ENCODE measurements around the gene LRRC14B. TPM values are rescaled to one million over a fixed set of nuclear protein-coding genes. Genes with fewer than 3 reads are reported as not detected.
A peak's percentile ranks its signal among the peaks of the same experiment; 100 is the strongest.

The LRRC14B gene
- total RNA-seq, 1 donor from 2014 or later: not detected

GRCh38 chr5:159448-160172, 31.7 kb upstream of the LRRC14B start:
- no peak overlapping the region for H2AFZ ChIP-seq (ENCODE audit: low read depth, low read length)
- Mint-ChIP-seq H3K4me3 (ENCODE audit: unreplicated experiment) (no peak overlapping the region), H3K36me3 (ENCODE audit: low read depth, unreplicated experiment) (peaks cover 9% of the 10 kb centered on the region)

GRCh38 chr5:160173-160510, 31.2 kb upstream of the LRRC14B start:
- H3K27me3 Mint-ChIP-seq (ENCODE audit: low read depth, unreplicated experiment): peaks cover 30% of the 10 kb centered on the region

More at GRCh38 chr5:159448-160172, 31.7 kb upstream of the LRRC14B start:
- no peaks in the 10 kb centered on the region for H3K9me3 ChIP-seq (ENCODE audit: insufficient read depth, low read depth, low read length)
- peaks cover 17% of the 10 kb centered on the region for H3K4me1 Mint-ChIP-seq (ENCODE audit: low read depth, unreplicated experiment)
- H3K27me3 Mint-ChIP-seq (ENCODE audit: low read depth, unreplicated experiment): peaks cover 33% of the 10 kb centered on the region
- FAIRE-seq (no peak), DNase-seq (ENCODE audit: low read depth) (peak; percentile 87)
- peaks cover 5% of the 10 kb centered on the region for H3K9me3 Mint-ChIP-seq (ENCODE audit: unreplicated experiment)
- TF ChIP-seq CTCF (IDR thresholded peaks at IDR 0.05; ENCODE audit: insufficient read depth, low read depth, low read length) (no peak), EZH2 (IDR thresholded peaks at IDR 0.05; ENCODE audit: insufficient read depth, low read length) (no peak)
- H4K20me1 ChIP-seq (ENCODE audit: insufficient read depth, low read length): no peaks in the 10 kb centered on the region
- H3K27me3 ChIP-seq (ENCODE audit: insufficient read depth, low read length): no peaks in the 10 kb centered on the region
- H3K27ac Mint-ChIP-seq (ENCODE audit: unreplicated experiment): no peak overlapping the region
- H3K79me2 ChIP-seq (ENCODE audit: insufficient read depth, low read length): no peaks in the 10 kb centered on the region
- peak overlapping the region; percentile 16 for H3K4me3 ChIP-seq (ENCODE audit: insufficient read depth, low read depth, low read length)
- H3K9ac ChIP-seq (ENCODE audit: low read length): peak overlapping the region; percentile 79
- H3K27ac ChIP-seq (ENCODE audit: low read depth, low read length): peak overlapping the region; percentile 91
- peaks cover 39% of the 10 kb centered on the region for H3K4me1 ChIP-seq (ENCODE audit: insufficient read depth, low read length)
- H3K36me3 ChIP-seq (ENCODE audit: insufficient read depth, low read length): peaks cover 6% of the 10 kb centered on the region
- H3K4me2 ChIP-seq (ENCODE audit: low read length): peak overlapping the region; percentile 79

More at GRCh38 chr5:160173-160510, 31.2 kb upstream of the LRRC14B start:
- peaks cover 5% of the 10 kb centered on the region for H3K9me3 Mint-ChIP-seq (ENCODE audit: unreplicated experiment)
- peak; percentile 81 for FAIRE-seq
- peaks cover 17% of the 10 kb centered on the region for H3K4me1 Mint-ChIP-seq (ENCODE audit: low read depth, unreplicated experiment)
- H3K27me3 ChIP-seq (ENCODE audit: insufficient read depth, low read length): no peaks in the 10 kb centered on the region
- peak overlapping the region; percentile 91 for H3K27ac ChIP-seq (ENCODE audit: low read depth, low read length)
- H3K4me1 ChIP-seq (ENCODE audit: insufficient read depth, low read length): peaks cover 38% of the 10 kb centered on the region
- H3K4me2 ChIP-seq (ENCODE audit: low read length): peak overlapping the region; percentile 79
- H3K4me3 ChIP-seq (ENCODE audit: insufficient read depth, low read depth, low read length): no peak overlapping the region
- H3K27ac Mint-ChIP-seq (ENCODE audit: unreplicated experiment): no peak overlapping the region
- no peak overlapping the region for H2AFZ ChIP-seq (ENCODE audit: low read depth, low read length)
- no peak for TF ChIP-seq CTCF (IDR thresholded peaks at IDR 0.05; ENCODE audit: insufficient read depth, low read depth, low read length)
- H4K20me1 ChIP-seq (ENCODE audit: insufficient read depth, low read length): no peaks in the 10 kb centered on the region
- H3K79me2 ChIP-seq (ENCODE audit: insufficient read depth, low read length): no peaks in the 10 kb centered on the region
- H3K9ac ChIP-seq (ENCODE audit: low read length): peak overlapping the region; percentile 79
- H3K36me3 Mint-ChIP-seq (ENCODE audit: low read depth, unreplicated experiment): peaks cover 5% of the 10 kb centered on the region
- peaks cover 5% of the 10 kb centered on the region for H3K36me3 ChIP-seq (ENCODE audit: insufficient read depth, low read length)
- DNase-seq (ENCODE audit: low read depth): peak; percentile 87
- peak overlapping the region; percentile 58 for H3K4me3 Mint-ChIP-seq (ENCODE audit: unreplicated experiment)
- no peaks in the 10 kb centered on the region for H3K9me3 ChIP-seq (ENCODE audit: insufficient read depth, low read depth, low read length)
